Putamen (tissue), 1 donor: ENCODE measurements around the gene RPTOR.

Experiments used
- DNase-seq: peaks from one replicate; pipeline ENCODE4 v3.0.0-alpha.2; 2016; ENCODE audit warnings: low spot score

The RPTOR gene

GRCh38 chr17:80643326-80644099, 98.9 kb downstream of the RPTOR start:
- DNase-seq, result no peak

- DNase-seq, result no peak
These were observed 99.9 kb downstream of the RPTOR start for GRCh38 chr17:80644536-80644935.

GRCh38 chr17:80645706-80646325, 101.2 kb downstream of the RPTOR start:
- no peak for DNase-seq

GRCh38 chr17:80646328-80646727, 101.7 kb downstream of the RPTOR start:
- no peak for DNase-seq

- no peak for DNase-seq
These were observed 103.1 kb downstream of the RPTOR start for GRCh38 chr17:80647746-80648145.

GRCh38 chr17:80649200-80649644, 104.6 kb downstream of the RPTOR start:
- no peak for DNase-seq

GRCh38 chr17:80649672-80650330, 105.2 kb downstream of the RPTOR start:
- no peak for DNase-seq

GRCh38 chr17:80650331-80650672, 105.7 kb downstream of the RPTOR start:
- no peak for DNase-seq

GRCh38 chr17:80650751-80651518, 106.3 kb downstream of the RPTOR start:
- no peak for DNase-seq

- no peak for DNase-seq
These were observed 108.2 kb downstream of the RPTOR start for GRCh38 chr17:80652756-80653330.

- no peak for DNase-seq
These were observed 109.2 kb downstream of the RPTOR start for GRCh38 chr17:80653856-80654255.

GRCh38 chr17:80655608-80656007, 111.0 kb downstream of the RPTOR start:
- no peak for DNase-seq

GRCh38 chr17:80656590-80656989, 112.0 kb downstream of the RPTOR start:
- DNase-seq, result no peak

GRCh38 chr17:80657561-80657960, 112.9 kb downstream of the RPTOR start:
- no peak for DNase-seq

- no peak for DNase-seq
These were observed 114.2 kb downstream of the RPTOR start for GRCh38 chr17:80658821-80659220.

- DNase-seq, result no peak
These were observed 115.0 kb downstream of the RPTOR start for GRCh38 chr17:80659651-80660050.

GRCh38 chr17:80660527-80661198, 116.0 kb downstream of the RPTOR start:
- DNase-seq, result no peak

- no peak for DNase-seq
These were observed 117.9 kb downstream of the RPTOR start for GRCh38 chr17:80662557-80662956.

GRCh38 chr17:80663781-80664206, 119.2 kb downstream of the RPTOR start:
- DNase-seq, result no peak

GRCh38 chr17:80664217-80664790, 119.7 kb downstream of the RPTOR start:
- no peak for DNase-seq

- DNase-seq, result no peak
These were observed 121.2 kb downstream of the RPTOR start for GRCh38 chr17:80665792-80666191.
